ENCODE measurements around the gene MRPS25.

MRPS25 gene

DNA sequence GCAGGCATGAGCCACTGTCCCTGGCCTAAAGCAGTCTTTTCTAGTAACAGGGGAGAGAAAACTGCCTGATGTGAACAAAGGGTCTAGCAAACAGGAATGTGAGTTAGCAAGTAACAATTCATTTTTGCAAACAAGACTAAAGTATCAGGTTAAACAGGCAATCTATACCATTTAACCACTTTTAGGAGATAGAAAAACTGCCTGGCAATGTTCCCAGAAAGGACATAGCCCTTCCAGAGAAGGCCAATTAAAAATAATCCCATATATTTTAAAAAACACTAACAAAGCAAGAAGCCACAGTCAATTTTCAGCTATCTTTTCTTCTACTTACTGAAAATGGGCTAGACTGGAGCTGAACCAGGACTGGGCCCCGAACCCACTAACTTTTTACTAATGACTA, 27.6 kb upstream of the MRPS25 start:
- no peak overlapping the region for H3K27ac ChIP-seq
- TF ChIP-seq, protein P1, sequence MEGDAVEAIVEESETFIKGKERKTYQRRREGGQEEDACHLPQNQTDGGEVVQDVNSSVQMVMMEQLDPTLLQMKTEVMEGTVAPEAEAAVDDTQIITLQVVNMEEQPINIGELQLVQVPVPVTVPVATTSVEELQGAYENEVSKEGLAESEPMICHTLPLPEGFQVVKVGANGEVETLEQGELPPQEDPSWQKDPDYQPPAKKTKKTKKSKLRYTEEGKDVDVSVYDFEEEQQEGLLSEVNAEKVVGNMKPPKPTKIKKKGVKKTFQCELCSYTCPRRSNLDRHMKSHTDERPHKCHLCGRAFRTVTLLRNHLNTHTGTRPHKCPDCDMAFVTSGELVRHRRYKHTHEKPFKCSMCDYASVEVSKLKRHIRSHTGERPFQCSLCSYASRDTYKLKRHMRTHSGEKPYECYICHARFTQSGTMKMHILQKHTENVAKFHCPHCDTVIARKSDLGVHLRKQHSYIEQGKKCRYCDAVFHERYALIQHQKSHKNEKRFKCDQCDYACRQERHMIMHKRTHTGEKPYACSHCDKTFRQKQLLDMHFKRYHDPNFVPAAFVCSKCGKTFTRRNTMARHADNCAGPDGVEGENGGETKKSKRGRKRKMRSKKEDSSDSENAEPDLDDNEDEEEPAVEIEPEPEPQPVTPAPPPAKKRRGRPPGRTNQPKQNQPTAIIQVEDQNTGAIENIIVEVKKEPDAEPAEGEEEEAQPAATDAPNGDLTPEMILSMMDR (IDR thresholded peaks at IDR 0.05), result no peak
- no peak overlapping the region for H3K4me3 ChIP-seq (ENCODE audit: low read depth in 1 of 2, low read length in 1 of 2)
- H3K4me1 ChIP-seq (ENCODE audit: control insufficient read depth in 1 of 2, insufficient read depth in 1 of 2, low read depth in 1 of 2, low read length in 1 of 2), result peaks cover 37 to 44% of the 10 kb centered on the region in 2 experiments
- H3K27me3 ChIP-seq, result no peaks in the 10 kb centered on the region
- no peaks in the 10 kb centered on the region for H3K9me3 ChIP-seq
- peaks cover 53% of the 10 kb centered on the region for H3K36me3 ChIP-seq

DNA sequence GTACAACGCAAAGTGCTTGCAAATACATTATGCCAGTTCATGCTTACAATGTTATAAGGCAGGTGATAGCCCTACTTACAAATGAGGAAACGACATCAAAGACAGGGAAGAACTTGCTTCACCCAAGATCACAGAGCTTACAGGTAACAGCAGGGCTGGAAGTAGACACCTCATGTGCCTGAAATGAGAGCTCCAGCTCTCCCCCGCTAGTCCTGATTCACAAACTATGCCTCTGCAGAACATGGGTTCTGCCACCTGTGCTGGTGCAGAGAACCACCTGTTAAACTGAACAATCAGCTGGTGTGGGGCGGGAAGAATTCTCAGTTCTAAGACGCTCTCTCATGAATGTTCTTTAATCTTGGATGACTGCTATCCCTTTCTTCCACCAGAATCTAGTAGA, 26.5 kb upstream of the MRPS25 start:
- TF ChIP-seq, protein P1 (IDR thresholded peaks at IDR 0.05), result no peak
- peak overlapping the region; percentile 67 for H3K27ac ChIP-seq
- H3K36me3 ChIP-seq, result peaks cover 64% of the 10 kb centered on the region
- no peak overlapping the region for H3K4me3 ChIP-seq (ENCODE audit: low read depth in 1 of 2, low read length in 1 of 2)
- no peaks in the 10 kb centered on the region for H3K9me3 ChIP-seq
- peaks cover 27 to 41% of the 10 kb centered on the region in 2 experiments for H3K4me1 ChIP-seq (ENCODE audit: control insufficient read depth in 1 of 2, insufficient read depth in 1 of 2, low read depth in 1 of 2, low read length in 1 of 2)
- no peaks in the 10 kb centered on the region for H3K27me3 ChIP-seq

- no peak overlapping the region for H3K27ac ChIP-seq
- H3K4me3 ChIP-seq (ENCODE audit: low read depth in 1 of 2, low read length in 1 of 2), result no peak overlapping the region
- H3K36me3 ChIP-seq, result peaks cover 64% of the 10 kb centered on the region
- no peaks in the 10 kb centered on the region for H3K27me3 ChIP-seq
- TF ChIP-seq, protein P1 (IDR thresholded peaks at IDR 0.05), result no peak
- peaks cover 20 to 25% of the 10 kb centered on the region in 2 experiments for H3K4me1 ChIP-seq (ENCODE audit: control insufficient read depth in 1 of 2, insufficient read depth in 1 of 2, low read depth in 1 of 2, low read length in 1 of 2)
- peaks cover 3% of the 10 kb centered on the region for H3K9me3 ChIP-seq
These were observed 24.1 kb upstream of the MRPS25 start for GRCh38 chr3:15089201-15089600.

GRCh38 chr3:15086699-15087098, 21.6 kb upstream of the MRPS25 start:
- peaks cover 14 to 18% of the 10 kb centered on the region in 2 experiments for H3K4me1 ChIP-seq (ENCODE audit: control insufficient read depth in 1 of 2, insufficient read depth in 1 of 2, low read depth in 1 of 2, low read length in 1 of 2)
- TF ChIP-seq, protein P1 (IDR thresholded peaks at IDR 0.05), result no peak
- H3K27me3 ChIP-seq, result no peaks in the 10 kb centered on the region
- H3K9me3 ChIP-seq, result peaks cover 3% of the 10 kb centered on the region
- no peak overlapping the region for H3K4me3 ChIP-seq (ENCODE audit: low read depth in 1 of 2, low read length in 1 of 2)
- H3K27ac ChIP-seq, result no peak overlapping the region
- peaks cover 83% of the 10 kb centered on the region for H3K36me3 ChIP-seq

GRCh38 chr3:15086263-15086662, 21.1 kb upstream of the MRPS25 start:
- H3K36me3 ChIP-seq, result peaks cover 87% of the 10 kb centered on the region
- H3K27ac ChIP-seq, result no peak overlapping the region
- peaks cover 14 to 18% of the 10 kb centered on the region in 2 experiments for H3K4me1 ChIP-seq (ENCODE audit: control insufficient read depth in 1 of 2, insufficient read depth in 1 of 2, low read depth in 1 of 2, low read length in 1 of 2)
- TF ChIP-seq, protein P1 (IDR thresholded peaks at IDR 0.05), result no peak
- H3K4me3 ChIP-seq (ENCODE audit: low read depth in 1 of 2, low read length in 1 of 2), result no peak overlapping the region
- H3K27me3 ChIP-seq, result no peaks in the 10 kb centered on the region
- peaks cover 3% of the 10 kb centered on the region for H3K9me3 ChIP-seq

DNA sequence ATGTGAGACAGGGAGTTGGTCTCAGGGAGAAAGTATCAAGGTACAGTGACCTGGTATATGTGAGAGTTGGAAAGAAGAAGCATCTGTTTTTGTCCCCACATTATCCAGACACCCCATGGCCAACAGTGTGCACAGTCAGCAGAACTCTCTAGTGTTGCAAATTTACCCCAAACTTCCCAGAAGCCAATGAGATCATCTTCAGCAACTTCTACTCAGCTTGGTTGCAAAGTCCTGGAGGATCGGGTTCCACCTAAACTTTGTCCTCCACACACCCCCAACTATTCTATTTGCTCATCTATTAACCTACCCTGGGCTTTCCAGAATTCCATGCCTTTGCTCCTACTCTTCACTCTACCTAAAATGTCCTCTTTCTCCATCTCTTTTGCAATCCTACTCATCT, 18.1 kb upstream of the MRPS25 start:
- Histone ChIP-seq H3K27ac (no peak overlapping the region), H3K27me3 (no peaks in the 10 kb centered on the region), H3K36me3 (peaks cover 94% of the 10 kb centered on the region), H3K9me3 (peaks cover 3% of the 10 kb centered on the region), H3K4me1 (ENCODE audit: control insufficient read depth in 1 of 2, insufficient read depth in 1 of 2, low read depth in 1 of 2, low read length in 1 of 2) (peaks cover 11 to 13% of the 10 kb centered on the region in 2 experiments), H3K4me3 (ENCODE audit: low read depth in 1 of 2, low read length in 1 of 2) (no peak overlapping the region)
- TF ChIP-seq, protein P1 (IDR thresholded peaks at IDR 0.05), result no peak

Measured in neutrophil (primary cell).